A673 (cell line): ENCODE measurements around the gene MRFAP1L1.

Experiments used
- EZH2 ChIP-seq: fragments of 200-600 bp; sonication (generic); IDR thresholded peaks from 2 replicates; pipeline ENCODE4 v1.6.1; 2017; ENCODE audit warnings: borderline replicate concordance, low read depth, mild to moderate bottlenecking, mixed read lengths, antibody characterized with exemption, low read length; ENCODE audit not compliant: poor library complexity, severe bottlenecking
- TF ChIP-seq, protein P1 (sequence below): fragments of 300-800, 200-600 bp; sonication (generic); conservative IDR thresholded peaks from 2 replicates; pipeline ENCODE4 v1.5.1; 2017; ENCODE audit warnings: low read depth, mild to moderate bottlenecking, antibody characterized with exemption, low read length, moderate library complexity, mixed read lengths

DNA sequence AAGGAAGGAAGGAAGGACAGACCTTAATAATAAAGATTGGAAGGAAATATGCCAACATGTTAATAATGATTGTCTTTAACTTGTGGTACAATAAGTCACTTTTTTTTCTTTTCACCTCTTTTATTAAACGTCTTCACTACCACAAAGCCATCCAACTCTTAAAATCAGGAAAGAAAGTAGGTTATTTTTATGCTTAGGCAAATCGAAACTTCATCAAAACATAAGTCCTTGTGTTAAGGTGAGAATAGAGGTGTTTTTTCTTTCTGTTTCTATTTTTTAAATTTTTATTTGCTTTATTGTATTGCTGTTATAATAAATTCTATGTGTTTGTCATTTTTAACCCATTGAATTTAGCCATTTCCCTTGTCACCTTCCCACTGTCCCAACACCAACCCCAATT is 32.8 kb upstream of the MRFAP1L1 start:
- TF ChIP-seq, protein P1, sequence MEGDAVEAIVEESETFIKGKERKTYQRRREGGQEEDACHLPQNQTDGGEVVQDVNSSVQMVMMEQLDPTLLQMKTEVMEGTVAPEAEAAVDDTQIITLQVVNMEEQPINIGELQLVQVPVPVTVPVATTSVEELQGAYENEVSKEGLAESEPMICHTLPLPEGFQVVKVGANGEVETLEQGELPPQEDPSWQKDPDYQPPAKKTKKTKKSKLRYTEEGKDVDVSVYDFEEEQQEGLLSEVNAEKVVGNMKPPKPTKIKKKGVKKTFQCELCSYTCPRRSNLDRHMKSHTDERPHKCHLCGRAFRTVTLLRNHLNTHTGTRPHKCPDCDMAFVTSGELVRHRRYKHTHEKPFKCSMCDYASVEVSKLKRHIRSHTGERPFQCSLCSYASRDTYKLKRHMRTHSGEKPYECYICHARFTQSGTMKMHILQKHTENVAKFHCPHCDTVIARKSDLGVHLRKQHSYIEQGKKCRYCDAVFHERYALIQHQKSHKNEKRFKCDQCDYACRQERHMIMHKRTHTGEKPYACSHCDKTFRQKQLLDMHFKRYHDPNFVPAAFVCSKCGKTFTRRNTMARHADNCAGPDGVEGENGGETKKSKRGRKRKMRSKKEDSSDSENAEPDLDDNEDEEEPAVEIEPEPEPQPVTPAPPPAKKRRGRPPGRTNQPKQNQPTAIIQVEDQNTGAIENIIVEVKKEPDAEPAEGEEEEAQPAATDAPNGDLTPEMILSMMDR = no peak
- no peak for TF ChIP-seq EZH2
